Cardiac fibroblast (primary cell): ENCODE measurements around the gene ITK.
A peak's percentile ranks its signal among the peaks of the same experiment; 100 is the strongest.

ENCODE experiments used
- DNase-seq, 2 donors: peaks; one replicate each; pipeline versions ENCODE4 v3.0.0 to v3.0.0-alpha.2; 2010; ENCODE audit warnings: low read depth in 2 of 2
- H3K4me3 ChIP-seq, 2 donors: replicated peaks in 1 of 2; 1 replicate in 1 of 2; 2 replicates in 1 of 2; pipeline ENCODE4 v1.5.1; 2011; ENCODE audit warnings: low read depth in 2 of 2, low read length in 2 of 2, mild to moderate bottlenecking in 2 of 2, moderate library complexity in 1 of 2
- TF ChIP-seq, protein P1 (sequence below): IDR thresholded peaks from one replicate; pipeline ENCODE4 v1.5.1; 2011; ENCODE audit warnings: low read depth, mild to moderate bottlenecking, low read length, inconsistent platforms

The ITK gene

DNA sequence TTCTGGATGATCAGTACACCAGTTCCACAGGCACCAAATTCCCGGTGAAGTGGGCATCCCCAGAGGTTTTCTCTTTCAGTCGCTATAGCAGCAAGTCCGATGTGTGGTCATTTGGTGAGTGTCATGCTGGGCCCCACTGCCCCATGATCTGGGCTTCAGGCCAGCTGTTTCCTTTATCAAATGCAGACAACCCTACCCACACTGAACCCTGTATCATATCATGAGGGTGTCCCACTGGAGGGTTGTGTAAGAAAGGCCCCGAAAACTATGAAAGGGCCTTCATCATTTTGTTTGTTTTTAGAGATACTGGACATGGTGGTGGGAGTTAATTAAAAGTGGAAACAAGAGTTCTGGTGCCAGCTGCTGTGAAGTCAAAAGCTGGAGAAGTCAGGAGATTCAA, 65.2 kb downstream of the ITK start:
- H3K4me3 ChIP-seq: no peak overlapping the region
- TF ChIP-seq, protein P1, sequence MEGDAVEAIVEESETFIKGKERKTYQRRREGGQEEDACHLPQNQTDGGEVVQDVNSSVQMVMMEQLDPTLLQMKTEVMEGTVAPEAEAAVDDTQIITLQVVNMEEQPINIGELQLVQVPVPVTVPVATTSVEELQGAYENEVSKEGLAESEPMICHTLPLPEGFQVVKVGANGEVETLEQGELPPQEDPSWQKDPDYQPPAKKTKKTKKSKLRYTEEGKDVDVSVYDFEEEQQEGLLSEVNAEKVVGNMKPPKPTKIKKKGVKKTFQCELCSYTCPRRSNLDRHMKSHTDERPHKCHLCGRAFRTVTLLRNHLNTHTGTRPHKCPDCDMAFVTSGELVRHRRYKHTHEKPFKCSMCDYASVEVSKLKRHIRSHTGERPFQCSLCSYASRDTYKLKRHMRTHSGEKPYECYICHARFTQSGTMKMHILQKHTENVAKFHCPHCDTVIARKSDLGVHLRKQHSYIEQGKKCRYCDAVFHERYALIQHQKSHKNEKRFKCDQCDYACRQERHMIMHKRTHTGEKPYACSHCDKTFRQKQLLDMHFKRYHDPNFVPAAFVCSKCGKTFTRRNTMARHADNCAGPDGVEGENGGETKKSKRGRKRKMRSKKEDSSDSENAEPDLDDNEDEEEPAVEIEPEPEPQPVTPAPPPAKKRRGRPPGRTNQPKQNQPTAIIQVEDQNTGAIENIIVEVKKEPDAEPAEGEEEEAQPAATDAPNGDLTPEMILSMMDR: no peak
- DNase-seq: no peak

DNA sequence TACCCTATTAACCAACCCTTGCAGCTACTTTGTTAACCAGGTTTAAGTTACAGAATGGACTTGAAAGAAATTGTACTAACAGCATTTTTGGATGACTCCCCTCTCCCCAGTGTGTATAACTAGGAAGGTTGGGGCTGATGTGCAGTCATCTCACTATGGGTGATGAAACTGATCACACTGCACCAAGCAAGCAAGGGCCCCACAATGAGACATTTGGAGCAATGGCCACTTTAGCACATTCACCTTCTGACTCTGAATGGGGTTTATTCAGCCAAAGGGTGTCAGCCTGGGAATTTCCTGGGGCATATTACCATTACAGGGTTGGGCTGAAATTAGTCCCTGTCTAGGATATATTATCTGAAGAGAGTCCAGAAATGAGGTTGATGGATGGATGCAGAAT, 66.6 kb downstream of the ITK start:
- no peak overlapping the region for H3K4me3 ChIP-seq
- TF ChIP-seq, protein P1: no peak
- no peak for DNase-seq

DNA sequence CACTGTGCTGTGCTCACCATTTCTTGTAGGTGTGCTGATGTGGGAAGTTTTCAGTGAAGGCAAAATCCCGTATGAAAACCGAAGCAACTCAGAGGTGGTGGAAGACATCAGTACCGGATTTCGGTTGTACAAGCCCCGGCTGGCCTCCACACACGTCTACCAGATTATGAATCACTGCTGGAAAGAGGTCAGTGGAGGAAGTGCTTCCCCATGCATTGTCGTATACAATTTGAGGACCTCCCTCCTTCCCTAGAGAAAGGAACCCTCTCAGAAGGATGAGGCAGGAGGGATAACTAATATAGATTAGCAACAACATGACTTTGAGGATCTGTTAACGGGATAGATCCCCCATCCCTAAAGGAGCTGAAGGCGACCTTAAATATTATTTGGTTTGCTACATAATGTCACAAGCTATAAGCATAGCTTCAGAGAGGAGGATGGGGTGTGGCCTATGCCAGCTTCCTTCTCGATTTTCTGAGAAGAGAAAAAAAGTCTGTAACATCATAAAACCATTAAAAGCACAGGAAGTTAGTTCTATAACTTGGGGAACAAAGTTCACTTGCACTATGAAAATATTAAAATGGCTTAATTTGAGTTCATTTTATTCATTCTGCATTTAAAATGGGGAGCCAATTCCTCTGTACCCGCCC, 68.3 kb downstream of the ITK start:
- H3K4me3 ChIP-seq: no peak overlapping the region
- DNase-seq: no peak
- TF ChIP-seq, protein P1: no peak

DNA sequence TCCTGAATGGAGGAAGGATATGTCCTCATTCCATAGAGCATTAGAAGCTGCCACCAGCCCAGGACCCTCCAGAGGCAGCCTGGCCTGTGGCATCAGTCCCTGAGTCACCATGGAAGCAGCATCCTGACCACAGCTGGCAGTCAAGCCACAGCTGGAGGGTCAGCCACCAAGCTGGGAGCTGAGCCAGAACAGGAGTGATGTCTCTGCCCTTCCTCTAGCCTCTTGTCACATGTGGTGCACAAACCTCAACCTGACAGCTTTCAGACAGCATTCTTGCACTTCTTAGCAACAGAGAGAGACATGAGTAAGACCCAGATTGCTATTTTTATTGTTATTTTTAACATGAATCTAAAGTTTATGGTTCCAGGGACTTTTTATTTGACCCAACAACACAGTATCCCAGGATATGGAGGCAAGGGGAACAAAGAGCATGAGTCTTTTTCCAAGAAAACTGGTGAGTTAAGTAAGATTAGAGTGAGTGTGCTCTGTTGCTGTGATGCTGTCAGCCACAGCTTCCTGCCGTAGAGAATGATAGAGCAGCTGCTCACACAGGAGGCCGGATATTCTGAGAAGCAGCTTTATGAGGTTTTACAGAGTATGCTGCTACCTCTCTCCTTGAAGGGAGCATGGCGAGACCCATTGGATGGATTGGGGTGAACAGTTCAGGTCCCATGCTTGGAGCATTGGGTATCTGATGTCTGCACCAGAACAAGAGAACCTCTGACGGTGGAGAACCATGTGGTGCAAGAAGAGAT, 72.2 kb downstream of the ITK start:
- no peak overlapping the region for H3K4me3 ChIP-seq
- TF ChIP-seq, protein P1: no peak
- peak; percentile 26 to 35 for DNase-seq

DNA sequence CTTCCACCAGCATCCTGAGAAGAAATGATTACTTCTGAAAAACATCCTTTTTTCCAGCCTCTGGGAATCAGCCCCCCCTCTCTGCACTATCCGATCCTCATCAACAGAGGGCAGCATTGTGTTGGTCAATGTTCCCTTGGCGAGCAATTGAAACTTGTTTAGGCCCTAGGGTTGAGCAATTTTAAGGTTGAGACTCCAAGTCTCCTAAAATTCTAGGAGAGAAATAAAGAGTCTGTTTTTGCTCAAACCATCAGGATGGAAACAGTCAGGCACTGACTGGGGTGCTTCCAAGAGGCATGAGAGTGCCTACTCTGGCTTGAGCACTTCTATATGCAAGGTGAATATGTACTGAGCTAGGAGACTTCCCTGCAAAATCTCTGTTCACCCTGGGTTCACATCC, 72.9 kb downstream of the ITK start:
- H3K4me3 ChIP-seq: no peak overlapping the region
- peak; percentile 61 to 70 for DNase-seq
- TF ChIP-seq, protein P1: peak; percentile 92

DNA sequence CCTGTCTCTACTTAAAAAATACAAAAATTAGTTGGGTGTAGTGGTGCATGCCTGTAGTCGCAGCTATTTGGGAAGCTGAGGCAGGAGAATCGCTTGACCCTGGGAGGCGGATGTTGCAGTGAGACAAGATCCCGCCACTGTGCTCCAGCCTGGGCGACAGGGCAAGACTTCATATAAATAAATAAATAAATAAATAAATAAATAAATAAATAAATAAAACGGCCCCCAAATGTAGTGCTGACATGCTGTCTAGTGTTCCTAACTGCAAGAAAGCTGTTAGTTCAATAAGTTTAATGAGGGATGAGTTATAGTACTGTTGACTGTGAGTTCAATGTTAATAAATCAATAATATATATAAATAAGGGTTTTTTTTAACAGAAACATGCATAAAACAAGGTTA, 77.8 kb downstream of the ITK start:
- TF ChIP-seq, protein P1: no peak
- H3K4me3 ChIP-seq: no peak overlapping the region
- no peak for DNase-seq
